ENCODE measurements around the gene AZIN2. TPM values are rescaled to one million over a fixed set of nuclear protein-coding genes. Genes with fewer than 3 reads are reported as not detected.
"Not testable (repeated sequence)": the region's sequence is repeated elsewhere in the genome, so short reads cannot be mapped to it uniquely, and the experiment has no call there.

The AZIN2 gene
- total RNA-seq, 1 experiment from 2014 or later, result 2.4 TPM

- CTCF ChIA-PET; ATAC-seq; POLR2A ChIA-PET; in situ Hi-C loops (cut with HindIII; ENCODE audit: low pct_unique_long_range_greater_than_20kb, low sequenced_read_pairs); H3K4me3 ChIP-seq (ENCODE audit: low read depth in 2 of 2, low read length in 2 of 2); H3K27ac ChIP-seq (ENCODE audit: low read length); H3K27me3 ChIP-seq (ENCODE audit: control insufficient read depth, insufficient read depth, low read length); H3K4me1 ChIP-seq (ENCODE audit: control insufficient read depth, insufficient read depth, low read length); DNase-seq (ENCODE audit: low read depth, low spot score); H3K9me3 ChIP-seq (ENCODE audit: control insufficient read depth, insufficient read depth, low read depth, low read length); H3K36me3 ChIP-seq (ENCODE audit: control insufficient read depth, insufficient read depth, low read length); intact Hi-C loops (cut with micrococcal nuclease; ENCODE audit: unreplicated experiment); BruUV-seq (replicated peaks): not testable (repeated sequence)
Measured at GRCh38 chr1:33068108-33068507, 12.8 kb upstream of the AZIN2 start.

GRCh38 chr1:33070628-33071027 lies 10.3 kb upstream of the AZIN2 start:
- POLR2A ChIA-PET, result no interaction called here
- intact Hi-C loops (cut with micrococcal nuclease; ENCODE audit: unreplicated experiment), result no loop called here

DNA sequence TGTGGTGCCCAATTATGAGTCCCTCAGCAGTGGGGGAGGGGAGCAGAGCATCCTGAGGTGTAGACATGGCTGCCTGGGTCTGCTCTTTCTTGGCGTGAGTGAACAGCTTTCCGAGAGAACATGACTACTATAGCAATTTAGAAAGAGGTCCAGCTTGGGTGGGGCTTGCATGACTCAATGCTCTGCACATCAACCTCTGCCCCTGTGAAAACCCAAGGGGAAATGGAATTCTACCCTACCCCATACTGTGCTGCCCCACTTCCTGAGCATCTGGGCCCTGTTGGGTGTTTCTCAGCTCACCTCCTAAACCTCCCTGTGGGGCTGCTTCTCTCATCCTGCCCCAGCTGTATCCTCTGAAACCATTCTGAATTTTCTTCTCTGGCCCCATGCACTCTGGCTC lies 8.2 kb upstream of the AZIN2 start:
- no peaks in the 10 kb centered on the region for H3K4me1 ChIP-seq (ENCODE audit: control insufficient read depth, insufficient read depth, low read length)
- DNase-seq (ENCODE audit: low read depth, low spot score), result no peak
- H3K4me3 ChIP-seq (ENCODE audit: low read depth in 2 of 2, low read length in 2 of 2), result no peak overlapping the region
- no TSS peak for BruUV-seq (replicated peaks)
- in situ Hi-C loops (cut with HindIII; ENCODE audit: low pct_unique_long_range_greater_than_20kb, low sequenced_read_pairs) (no loop called here), intact Hi-C loops (cut with micrococcal nuclease; ENCODE audit: unreplicated experiment) (no loop called here)
- POLR2A ChIA-PET, result no interaction called here
- no peak overlapping the region for H3K27ac ChIP-seq (ENCODE audit: low read length)
- no peaks in the 10 kb centered on the region for H3K9me3 ChIP-seq (ENCODE audit: control insufficient read depth, insufficient read depth, low read depth, low read length)
- H3K36me3 ChIP-seq (ENCODE audit: control insufficient read depth, insufficient read depth, low read length), result no peaks in the 10 kb centered on the region
- CTCF ChIA-PET, result no interaction called here
- H3K27me3 ChIP-seq (ENCODE audit: control insufficient read depth, insufficient read depth, low read length), result no peaks in the 10 kb centered on the region
- TF ChIP-seq, protein P1, sequence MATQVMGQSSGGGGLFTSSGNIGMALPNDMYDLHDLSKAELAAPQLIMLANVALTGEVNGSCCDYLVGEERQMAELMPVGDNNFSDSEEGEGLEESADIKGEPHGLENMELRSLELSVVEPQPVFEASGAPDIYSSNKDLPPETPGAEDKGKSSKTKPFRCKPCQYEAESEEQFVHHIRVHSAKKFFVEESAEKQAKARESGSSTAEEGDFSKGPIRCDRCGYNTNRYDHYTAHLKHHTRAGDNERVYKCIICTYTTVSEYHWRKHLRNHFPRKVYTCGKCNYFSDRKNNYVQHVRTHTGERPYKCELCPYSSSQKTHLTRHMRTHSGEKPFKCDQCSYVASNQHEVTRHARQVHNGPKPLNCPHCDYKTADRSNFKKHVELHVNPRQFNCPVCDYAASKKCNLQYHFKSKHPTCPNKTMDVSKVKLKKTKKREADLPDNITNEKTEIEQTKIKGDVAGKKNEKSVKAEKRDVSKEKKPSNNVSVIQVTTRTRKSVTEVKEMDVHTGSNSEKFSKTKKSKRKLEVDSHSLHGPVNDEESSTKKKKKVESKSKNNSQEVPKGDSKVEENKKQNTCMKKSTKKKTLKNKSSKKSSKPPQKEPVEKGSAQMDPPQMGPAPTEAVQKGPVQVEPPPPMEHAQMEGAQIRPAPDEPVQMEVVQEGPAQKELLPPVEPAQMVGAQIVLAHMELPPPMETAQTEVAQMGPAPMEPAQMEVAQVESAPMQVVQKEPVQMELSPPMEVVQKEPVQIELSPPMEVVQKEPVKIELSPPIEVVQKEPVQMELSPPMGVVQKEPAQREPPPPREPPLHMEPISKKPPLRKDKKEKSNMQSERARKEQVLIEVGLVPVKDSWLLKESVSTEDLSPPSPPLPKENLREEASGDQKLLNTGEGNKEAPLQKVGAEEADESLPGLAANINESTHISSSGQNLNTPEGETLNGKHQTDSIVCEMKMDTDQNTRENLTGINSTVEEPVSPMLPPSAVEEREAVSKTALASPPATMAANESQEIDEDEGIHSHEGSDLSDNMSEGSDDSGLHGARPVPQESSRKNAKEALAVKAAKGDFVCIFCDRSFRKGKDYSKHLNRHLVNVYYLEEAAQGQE (IDR thresholded peaks at IDR 0.05; ENCODE audit: insufficient read depth in 1 of 2, low read depth in 2 of 2, low read length in 1 of 2), result no peak
- no peak for ATAC-seq

More at GRCh38 chr1:33070628-33071027, 10.3 kb upstream of the AZIN2 start:
- H3K36me3 ChIP-seq (ENCODE audit: control insufficient read depth, insufficient read depth, low read length), result no peaks in the 10 kb centered on the region
- in situ Hi-C loops (cut with HindIII; ENCODE audit: low pct_unique_long_range_greater_than_20kb, low sequenced_read_pairs), result no loop called here
- no TSS peak for BruUV-seq (replicated peaks)
- H3K4me3 ChIP-seq (ENCODE audit: low read depth in 2 of 2, low read length in 2 of 2), result no peak overlapping the region
- no peaks in the 10 kb centered on the region for H3K27me3 ChIP-seq (ENCODE audit: control insufficient read depth, insufficient read depth, low read length)
- CTCF ChIA-PET, result no interaction called here
- DNase-seq (ENCODE audit: low read depth, low spot score), result no peak
- H3K27ac ChIP-seq (ENCODE audit: low read length), result no peak overlapping the region
- TF ChIP-seq, protein P2, sequence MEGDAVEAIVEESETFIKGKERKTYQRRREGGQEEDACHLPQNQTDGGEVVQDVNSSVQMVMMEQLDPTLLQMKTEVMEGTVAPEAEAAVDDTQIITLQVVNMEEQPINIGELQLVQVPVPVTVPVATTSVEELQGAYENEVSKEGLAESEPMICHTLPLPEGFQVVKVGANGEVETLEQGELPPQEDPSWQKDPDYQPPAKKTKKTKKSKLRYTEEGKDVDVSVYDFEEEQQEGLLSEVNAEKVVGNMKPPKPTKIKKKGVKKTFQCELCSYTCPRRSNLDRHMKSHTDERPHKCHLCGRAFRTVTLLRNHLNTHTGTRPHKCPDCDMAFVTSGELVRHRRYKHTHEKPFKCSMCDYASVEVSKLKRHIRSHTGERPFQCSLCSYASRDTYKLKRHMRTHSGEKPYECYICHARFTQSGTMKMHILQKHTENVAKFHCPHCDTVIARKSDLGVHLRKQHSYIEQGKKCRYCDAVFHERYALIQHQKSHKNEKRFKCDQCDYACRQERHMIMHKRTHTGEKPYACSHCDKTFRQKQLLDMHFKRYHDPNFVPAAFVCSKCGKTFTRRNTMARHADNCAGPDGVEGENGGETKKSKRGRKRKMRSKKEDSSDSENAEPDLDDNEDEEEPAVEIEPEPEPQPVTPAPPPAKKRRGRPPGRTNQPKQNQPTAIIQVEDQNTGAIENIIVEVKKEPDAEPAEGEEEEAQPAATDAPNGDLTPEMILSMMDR (IDR thresholded peaks at IDR 0.05), result no peak
- TF ChIP-seq POLR2AphosphoS5 (IDR thresholded peaks at IDR 0.05; ENCODE audit: low read depth, low read length), result no peak
- TF ChIP-seq SIN3A (IDR thresholded peaks at IDR 0.05; ENCODE audit: borderline replicate concordance, insufficient read depth, low read depth, low read length), result no peak
- TF ChIP-seq, protein P1 (IDR thresholded peaks at IDR 0.05; ENCODE audit: insufficient read depth in 1 of 2, low read depth in 2 of 2, low read length in 1 of 2), result no peak
- no peak for TF ChIP-seq TCF7L2 (IDR thresholded peaks at IDR 0.05; ENCODE audit: low read depth, low read length)
- H3K4me1 ChIP-seq (ENCODE audit: control insufficient read depth, insufficient read depth, low read length), result no peaks in the 10 kb centered on the region
- H3K9me3 ChIP-seq (ENCODE audit: control insufficient read depth, insufficient read depth, low read depth, low read length), result no peaks in the 10 kb centered on the region
- ATAC-seq, result no peak

All from Panc1 (cell line).